Measurements from ENCODE around the gene CARD10. TPM values are rescaled to one million over a fixed set of nuclear protein-coding genes. Genes with fewer than 3 reads are reported as not detected.

Gene CARD10
- total RNA-seq, 2 experiments from 2014 or later = 0.09 to 0.18 TPM

DNA sequence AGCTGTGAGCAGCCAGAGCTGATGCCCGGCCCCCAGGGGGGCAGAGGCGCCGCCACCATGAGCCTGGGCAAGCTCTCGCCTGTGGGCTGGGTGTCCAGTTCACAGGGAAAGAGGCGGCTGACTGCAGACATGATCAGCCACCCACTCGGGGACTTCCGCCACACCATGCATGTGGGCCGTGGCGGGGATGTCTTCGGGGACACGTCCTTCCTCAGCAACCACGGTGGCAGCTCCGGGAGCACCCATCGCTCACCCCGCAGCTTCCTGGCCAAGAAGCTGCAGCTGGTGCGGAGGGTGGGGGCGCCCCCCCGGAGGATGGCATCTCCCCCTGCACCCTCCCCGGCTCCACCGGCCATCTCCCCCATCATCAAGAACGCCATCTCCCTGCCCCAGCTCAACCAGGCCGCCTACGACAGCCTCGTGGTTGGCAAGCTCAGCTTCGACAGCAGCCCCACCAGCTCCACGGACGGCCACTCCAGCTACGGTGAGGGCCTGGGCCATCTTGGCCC lies 47.2 kb upstream of the CARD10 start:
- ChIA-PET CTCF (interaction anchor here (0.7 to 15.7 kb wide), 25 partner anchors 9 to 335 kb away, joined by 3 to 501 read pairs (median 7); partner anchors contain the start of genes GGA1, LGALS2 and MFNG), POLR2A (interaction anchor here (0.7 to 2.0 kb wide), 8 partner anchors 8 to 81 kb away, joined by 3 to 12 read pairs (median 4); no protein-coding TSS in a partner anchor)
- intact Hi-C loops (cut with micrococcal nuclease) = loop anchor here (1.0 to 10.0 kb wide), 2 partner anchors 27 to 252 kb away; no protein-coding TSS in a partner anchor
- TF ChIP-seq, protein P1, sequence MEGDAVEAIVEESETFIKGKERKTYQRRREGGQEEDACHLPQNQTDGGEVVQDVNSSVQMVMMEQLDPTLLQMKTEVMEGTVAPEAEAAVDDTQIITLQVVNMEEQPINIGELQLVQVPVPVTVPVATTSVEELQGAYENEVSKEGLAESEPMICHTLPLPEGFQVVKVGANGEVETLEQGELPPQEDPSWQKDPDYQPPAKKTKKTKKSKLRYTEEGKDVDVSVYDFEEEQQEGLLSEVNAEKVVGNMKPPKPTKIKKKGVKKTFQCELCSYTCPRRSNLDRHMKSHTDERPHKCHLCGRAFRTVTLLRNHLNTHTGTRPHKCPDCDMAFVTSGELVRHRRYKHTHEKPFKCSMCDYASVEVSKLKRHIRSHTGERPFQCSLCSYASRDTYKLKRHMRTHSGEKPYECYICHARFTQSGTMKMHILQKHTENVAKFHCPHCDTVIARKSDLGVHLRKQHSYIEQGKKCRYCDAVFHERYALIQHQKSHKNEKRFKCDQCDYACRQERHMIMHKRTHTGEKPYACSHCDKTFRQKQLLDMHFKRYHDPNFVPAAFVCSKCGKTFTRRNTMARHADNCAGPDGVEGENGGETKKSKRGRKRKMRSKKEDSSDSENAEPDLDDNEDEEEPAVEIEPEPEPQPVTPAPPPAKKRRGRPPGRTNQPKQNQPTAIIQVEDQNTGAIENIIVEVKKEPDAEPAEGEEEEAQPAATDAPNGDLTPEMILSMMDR (IDR thresholded peaks at IDR 0.05) = no peak
- H3K27ac Mint-ChIP-seq = peak overlapping the region; percentile 85
- ATAC-seq (peak; percentile 43), DNase-seq (peak; percentile 74)
- no peaks in the 10 kb centered on the region for H3K9me3 Mint-ChIP-seq
- H3K4me3 Mint-ChIP-seq = peak overlapping the region; percentile 49
- H3K27me3 Mint-ChIP-seq = peaks cover 24% of the 10 kb centered on the region
- H3K36me3 Mint-ChIP-seq (ENCODE audit: low read depth) = no peaks in the 10 kb centered on the region
- H3K4me1 Mint-ChIP-seq (ENCODE audit: low read depth) = peaks cover 33% of the 10 kb centered on the region

DNA sequence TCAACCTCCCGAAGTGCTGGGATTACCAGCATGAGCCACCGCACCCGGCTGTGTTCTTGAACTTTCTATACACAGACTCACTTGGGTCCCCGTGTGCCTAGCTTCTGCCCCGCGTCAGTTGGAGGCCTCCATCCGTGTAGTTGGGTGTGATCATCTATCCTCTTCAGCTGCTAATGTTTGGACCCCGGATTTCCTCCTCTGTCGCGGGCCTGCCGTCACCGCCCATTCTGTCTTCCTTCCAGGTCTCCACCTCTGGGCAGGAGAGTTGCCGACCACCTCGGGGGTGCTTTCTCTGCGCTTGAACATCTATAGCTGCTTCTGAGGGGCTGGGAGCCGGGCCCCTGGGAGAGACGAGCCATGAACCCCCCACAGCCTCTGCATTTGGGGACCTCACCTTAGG lies 46.6 kb upstream of the CARD10 start:
- DNase-seq = peak; percentile 21
- intact Hi-C loops (cut with micrococcal nuclease) = loop anchor here (1.0 to 10.0 kb wide), 2 partner anchors 27 to 251 kb away; no protein-coding TSS in a partner anchor
- peak overlapping the region; percentile 6 for H3K4me3 Mint-ChIP-seq
- H3K27me3 Mint-ChIP-seq = peaks cover 28% of the 10 kb centered on the region
- TF ChIP-seq, protein P1 (IDR thresholded peaks at IDR 0.05) = no peak
- peaks cover 38% of the 10 kb centered on the region for H3K4me1 Mint-ChIP-seq (ENCODE audit: low read depth)
- CTCF ChIA-PET = interaction anchor here (1.0 to 15.7 kb wide), 18 partner anchors 9 to 298 kb away, joined by 4 to 501 read pairs (median 20); partner anchors contain the start of genes GGA1, LGALS2 and MFNG
- peak overlapping the region; percentile 25 for H3K27ac Mint-ChIP-seq
- ATAC-seq = no peak
- H3K36me3 Mint-ChIP-seq (ENCODE audit: low read depth) = no peaks in the 10 kb centered on the region
- POLR2A ChIA-PET = interaction anchor here (1.0 to 2.0 kb wide), 5 partner anchors 7 to 81 kb away, joined by 3 to 12 read pairs (median 5); no protein-coding TSS in a partner anchor
- no peaks in the 10 kb centered on the region for H3K9me3 Mint-ChIP-seq

DNA sequence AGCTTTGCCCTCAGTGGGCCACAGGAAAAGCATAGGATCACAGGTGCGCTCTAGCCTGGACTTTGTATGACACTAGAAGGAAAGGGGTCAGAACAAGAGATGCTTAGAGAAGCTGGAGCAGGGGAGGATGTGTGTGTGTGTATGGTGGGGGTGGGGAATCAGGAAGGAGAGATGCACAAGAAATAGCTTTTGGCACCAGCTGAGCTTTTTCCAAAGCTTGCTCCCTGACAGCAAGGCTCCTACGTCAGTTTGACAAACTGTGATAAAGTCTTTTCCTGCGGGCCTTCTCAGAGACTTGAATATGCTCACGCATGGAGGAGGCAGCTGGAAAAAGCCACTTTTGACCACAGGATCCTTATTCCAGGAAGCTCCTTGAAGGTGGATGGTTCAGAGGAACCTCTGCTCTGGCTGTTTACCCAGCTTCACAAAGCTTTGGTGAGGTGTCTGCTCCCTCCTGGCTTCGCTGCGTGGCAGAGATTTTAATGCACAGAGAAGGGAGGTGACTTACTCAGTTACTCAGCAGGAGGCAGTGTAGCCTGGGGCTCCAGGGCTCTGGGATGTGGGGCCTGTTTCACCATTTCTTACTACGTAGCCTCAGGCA lies 45.0 kb upstream of the CARD10 start:
- no peak overlapping the region for H3K27ac Mint-ChIP-seq
- ChIA-PET POLR2A (no interaction called here), CTCF (interaction anchor here (1.2 to 15.7 kb wide), 9 partner anchors 9 to 304 kb away, joined by 3 to 501 read pairs (median 5); partner anchors contain the start of genes GGA1 and MFNG)
- no peak overlapping the region for H3K4me3 Mint-ChIP-seq
- DNase-seq (no peak), ATAC-seq (no peak)
- TF ChIP-seq, protein P1 (IDR thresholded peaks at IDR 0.05) = no peak
- peaks cover 35% of the 10 kb centered on the region for H3K27me3 Mint-ChIP-seq
- intact Hi-C loops (cut with micrococcal nuclease) = loop anchor here (10.0 kb wide), 1 partner anchor 249 kb away; no protein-coding TSS in a partner anchor
- peaks cover 38% of the 10 kb centered on the region for H3K4me1 Mint-ChIP-seq (ENCODE audit: low read depth)
- no peaks in the 10 kb centered on the region for H3K9me3 Mint-ChIP-seq
- H3K36me3 Mint-ChIP-seq (ENCODE audit: low read depth) = no peaks in the 10 kb centered on the region

DNA sequence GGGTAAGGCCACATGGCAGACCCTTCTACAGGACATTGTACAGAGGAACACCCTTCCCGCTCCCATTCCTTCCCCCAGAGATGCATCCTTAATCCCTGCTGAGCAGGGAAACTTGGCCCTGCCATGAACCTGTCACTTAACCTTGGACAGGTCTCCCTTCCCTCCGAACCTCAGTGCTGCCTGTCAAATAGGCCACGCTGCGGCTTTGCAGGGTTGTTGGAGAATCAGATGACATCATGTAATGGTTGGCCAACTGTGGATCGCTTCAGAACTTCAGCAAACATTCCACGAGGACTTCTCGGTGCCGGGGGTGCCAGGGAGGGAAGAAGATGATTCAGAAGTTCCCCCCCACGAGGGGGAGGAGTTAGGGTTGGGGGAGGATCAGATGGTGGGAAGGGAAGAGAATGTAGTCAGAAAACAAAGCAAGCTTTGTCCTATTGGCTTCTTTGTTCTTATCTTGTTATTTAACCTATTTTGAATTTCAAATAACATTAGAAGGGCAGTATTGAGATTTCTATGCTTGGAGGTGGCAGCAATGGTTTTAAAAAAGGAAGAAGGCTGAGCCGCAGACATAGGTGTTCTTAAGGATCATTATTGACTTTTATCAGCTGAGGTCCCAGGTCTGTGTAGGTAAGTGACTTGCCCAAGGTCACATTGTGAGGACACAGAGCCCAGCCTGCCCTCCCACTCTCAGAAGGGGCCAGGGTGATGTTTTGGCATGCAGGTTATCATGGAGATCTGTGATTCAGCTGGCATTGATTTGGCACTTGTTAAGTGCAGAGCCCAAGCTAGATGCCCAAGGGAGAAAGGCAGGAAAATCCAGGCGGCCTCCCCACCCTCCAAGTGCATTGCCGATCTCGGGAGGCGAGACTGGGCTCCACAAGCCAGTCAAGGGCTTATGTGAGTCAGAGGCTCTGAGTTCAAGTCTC lies 44.2 kb upstream of the CARD10 start:
- no peaks in the 10 kb centered on the region for H3K9me3 Mint-ChIP-seq
- CTCF ChIA-PET = interaction anchor here (1.2 to 15.7 kb wide), 8 partner anchors 9 to 303 kb away, joined by 3 to 501 read pairs (median 4); partner anchors contain the start of genes GGA1 and MFNG
- TF ChIP-seq, protein P1 (IDR thresholded peaks at IDR 0.05) = no peak
- peaks cover 38% of the 10 kb centered on the region for H3K4me1 Mint-ChIP-seq (ENCODE audit: low read depth)
- POLR2A ChIA-PET = no interaction called here
- H3K27me3 Mint-ChIP-seq = peaks cover 38% of the 10 kb centered on the region
- ATAC-seq (no peak), DNase-seq (no peak)
- no peak overlapping the region for H3K4me3 Mint-ChIP-seq
- no peak overlapping the region for H3K27ac Mint-ChIP-seq
- H3K36me3 Mint-ChIP-seq (ENCODE audit: low read depth) = no peaks in the 10 kb centered on the region
- intact Hi-C loops (cut with micrococcal nuclease) = loop anchor here (10.0 kb wide), 1 partner anchor 249 kb away; no protein-coding TSS in a partner anchor

All from activated CD8-positive, alpha-beta T cell treated with anti-CD3 and anti-CD28 coated beads for 36 hours (primary cell).